GM19372 (cell line): ENCODE measurements around the gene ACOT7.

Experiments used
- ATAC-seq: cut with Tn5 transposase; IDR thresholded peaks from one replicate; pipeline ENCODE4 v1.9.1; 2021; ENCODE audit warnings: mild to moderate bottlenecking, low read depth, moderate library complexity; ENCODE audit not compliant: unreplicated experiment

The ACOT7 gene

GRCh38 chr1:6273380-6273891, 120.1 kb downstream of the ACOT7 start:
- no peak for ATAC-seq

GRCh38 chr1:6272868-6273267, 120.7 kb downstream of the ACOT7 start:
- ATAC-seq: no peak

GRCh38 chr1:6272452-6272851, 121.1 kb downstream of the ACOT7 start:
- ATAC-seq: no peak

- no peak for ATAC-seq
Observed at GRCh38 chr1:6271554-6271953, 122.0 kb downstream of the ACOT7 start.

- ATAC-seq: no peak
Observed at GRCh38 chr1:6271006-6271405, 122.6 kb downstream of the ACOT7 start.

GRCh38 chr1:6270401-6270800, 123.2 kb downstream of the ACOT7 start:
- ATAC-seq: no peak

- no peak for ATAC-seq
Observed at GRCh38 chr1:6269720-6270400, 123.7 kb downstream of the ACOT7 start.

- no peak for ATAC-seq
Observed at GRCh38 chr1:6269296-6269695, 124.3 kb downstream of the ACOT7 start.

- no peak for ATAC-seq
Observed at GRCh38 chr1:6268415-6268814, 125.2 kb downstream of the ACOT7 start.

GRCh38 chr1:6267686-6268322, 125.8 kb downstream of the ACOT7 start:
- ATAC-seq: no peak

GRCh38 chr1:6266641-6267040, 126.9 kb downstream of the ACOT7 start:
- no peak for ATAC-seq

- no peak for ATAC-seq
Observed at GRCh38 chr1:6265151-6265550, 128.4 kb downstream of the ACOT7 start.

- no peak for ATAC-seq
Observed at GRCh38 chr1:6263716-6264115, 129.9 kb downstream of the ACOT7 start.

- ATAC-seq: no peak
Observed at GRCh38 chr1:6262555-6263420, 130.8 kb downstream of the ACOT7 start.

GRCh38 chr1:6261615-6261995, 132.0 kb downstream of the ACOT7 start:
- no peak for ATAC-seq

- ATAC-seq: peak; percentile 42
Observed at GRCh38 chr1:6260961-6261614, 132.5 kb downstream of the ACOT7 start, which contains the start of gene GPR153. GPR153 (minus strand) TSS chr1:6261098; CDS start chr1:6254905, 6,193 bp downstream.

- ATAC-seq: peak; percentile 27
Observed at GRCh38 chr1:6260433-6260934, 133.1 kb downstream of the ACOT7 start.

GRCh38 chr1:6259491-6260362, 133.8 kb downstream of the ACOT7 start:
- ATAC-seq: peak; percentile 60

- no peak for ATAC-seq
Observed at GRCh38 chr1:6258675-6259074, 134.9 kb downstream of the ACOT7 start.
